GM12892 (cell line): ENCODE data around the gene GABRE.

ENCODE experiments used
- POLR2A ChIP-seq: IDR thresholded peaks from 2 replicates; pipeline ENCODE4 v1.6.1; 2011; ENCODE audit warnings: low read depth, low read length, control low read depth
- POLR2AphosphoS5 ChIP-seq: IDR thresholded peaks from 2 replicates; pipeline ENCODE4 v1.6.1; 2011; ENCODE audit warnings: low read depth, low read length, control low read depth
- TAF1 ChIP-seq: IDR thresholded peaks from 2 replicates; pipeline ENCODE4 v1.6.1; 2011; ENCODE audit warnings: low read depth, mild to moderate bottlenecking, control low read depth, low read length, borderline replicate concordance

- TF ChIP-seq POLR2A (no peak), POLR2AphosphoS5 (no peak), TAF1 (no peak)
Observed at GRCh38 chrX:151988706-151989299, 14.3 kb upstream of the GABRE start.
